Adipose tissue (tissue), 3 donors: ENCODE measurements around the gene RXRA. TPM values are rescaled to one million over a fixed set of nuclear protein-coding genes. Genes with fewer than 3 reads are reported as not detected.

Experiments
- H3K27ac ChIP-seq: one replicate; pipeline ENCODE4 v1.5.1; 2013; ENCODE audit warnings: low read depth, low read length
- WGBS, 3 donors: extraction: QIAGEN DNeasy Blood & Tissue Kit; methylation state at CpG; one replicate each; pipeline ENCODE4 v1.1.7; 2013; 5-methylcytosine and 5-hydroxymethylcytosine counted together
- polyA plus RNA-seq, 3 donors: library from polyadenylated mRNA; stranded (reverse); fragments of 200-250 nt; gene quantifications; one replicate each; pipeline ENCODE4 v1.2.3, GENCODE V29; 2013
- donor health status: healthy with polysubstance abuse.
- donor health status: Bipolar disorder and iron deficiency.
- donor health status: healthy.

RXRA gene
- polyA plus RNA-seq, 3 donors = 30.9 to 114 (median 69.4) TPM

GRCh38 chr9:134473141-134474054, 147.1 kb downstream of the RXRA start:
- 65 to 76% (median 69%) methylated on average over 26 of the region's 26 CpGs for WGBS, 3 donors
- peak overlapping the region; percentile 15 for H3K27ac ChIP-seq

GRCh38 chr9:134474055-134474370, 147.8 kb downstream of the RXRA start:
- peak overlapping the region; percentile 15 for H3K27ac ChIP-seq
- 45 to 59% (median 48%) methylated on average over 7 of the region's 7 CpGs for WGBS, 3 donors

- WGBS, 3 donors = 8 to 42% (median 11%) methylated on average over 26 to 27 of the region's 27 CpGs
- H3K27ac ChIP-seq = no peak overlapping the region
Observed at GRCh38 chr9:134475011-134475790, 148.9 kb downstream of the RXRA start.

- no peak overlapping the region for H3K27ac ChIP-seq
- 90 to 96% (median 92%) methylated on average over 9 of the region's 9 CpGs for WGBS, 3 donors
Observed at GRCh38 chr9:134476272-134476941, 150.2 kb downstream of the RXRA start.

- WGBS, 3 donors = 90 to 96% (median 96%) methylated on average over 15 of the region's 15 CpGs
- H3K27ac ChIP-seq = no peak overlapping the region
Observed at GRCh38 chr9:134476942-134477335, 150.7 kb downstream of the RXRA start.

- H3K27ac ChIP-seq = no peak overlapping the region
- WGBS, 3 donors = 85 to 87% (median 86%) methylated on average over 15 of the region's 15 CpGs
Observed at GRCh38 chr9:134477342-134477925, 151.2 kb downstream of the RXRA start.

- WGBS, 3 donors = 77 to 88% (median 87%) methylated on average over 14 of the region's 14 CpGs
- no peak overlapping the region for H3K27ac ChIP-seq
Observed at GRCh38 chr9:134477927-134478326, 151.7 kb downstream of the RXRA start.

GRCh38 chr9:134481762-134482161, 155.5 kb downstream of the RXRA start:
- no peak overlapping the region for H3K27ac ChIP-seq
- WGBS, 3 donors = 82 to 88% (median 85%) methylated on average over 7 of the region's 7 CpGs

GRCh38 chr9:134482226-134482625, 156.0 kb downstream of the RXRA start:
- WGBS, 3 donors = 76 to 94% (median 89%) methylated on average over 10 of the region's 10 CpGs

GRCh38 chr9:134483361-134484184, 157.3 kb downstream of the RXRA start:
- 70 to 92% (median 87%) methylated on average over 24 of the region's 24 CpGs for WGBS, 3 donors
- no peak overlapping the region for H3K27ac ChIP-seq

More at GRCh38 chr9:134482226-134482625, 156.0 kb downstream of the RXRA start:
- no peak overlapping the region for H3K27ac ChIP-seq

- 73 to 95% (median 79%) methylated on average over 3 of the region's 3 CpGs for WGBS, 3 donors
- H3K27ac ChIP-seq = no peak overlapping the region
Observed at GRCh38 chr9:134484479-134484878, 158.2 kb downstream of the RXRA start.

GRCh38 chr9:134485653-134486052, 159.4 kb downstream of the RXRA start:
- 86 to 97% (median 95%) methylated on average over 8 of the region's 8 CpGs for WGBS, 3 donors
- no peak overlapping the region for H3K27ac ChIP-seq

- H3K27ac ChIP-seq = no peak overlapping the region
- WGBS, 3 donors = 84 to 92% (median 89%) methylated on average over 16 of the region's 16 CpGs
Observed at GRCh38 chr9:134486143-134486591, 159.9 kb downstream of the RXRA start.

GRCh38 chr9:134486596-134486995, 160.3 kb downstream of the RXRA start:
- no peak overlapping the region for H3K27ac ChIP-seq
- WGBS, 3 donors = 69 to 78% (median 70%) methylated on average over 16 of the region's 16 CpGs
